GM13976 (cell line): ENCODE measurements around the gene PPM1B.
"Not testable (repeated sequence)": the region's sequence is repeated elsewhere in the genome, so short reads cannot be mapped to it uniquely, and the experiment has no call there.

Experiments
- DNase-seq: peaks from one replicate; pipeline ENCODE4 v3.0.0; 2012; ENCODE audit warnings: low spot score
- in situ Hi-C: fragments of 300-500 bp; cut with MboI; formaldehyde crosslinking; loops from one replicate; pipeline ENCODE4 v1.12.0; 2022; ENCODE audit warnings: low sequenced_read_pairs, mixed read lengths, inconsistent platforms; ENCODE audit not compliant: unreplicated experiment
- TF ChIP-seq, protein P1 (sequence below): IDR thresholded peaks from 2 replicates; pipeline ENCODE4 v1.5.1; 2012; ENCODE audit warnings: borderline replicate concordance, mild to moderate bottlenecking; ENCODE audit not compliant: insufficient read depth; ENCODE audit errors: extremely low read depth, missing control alignments, control extremely low read depth

The PPM1B gene

DNA sequence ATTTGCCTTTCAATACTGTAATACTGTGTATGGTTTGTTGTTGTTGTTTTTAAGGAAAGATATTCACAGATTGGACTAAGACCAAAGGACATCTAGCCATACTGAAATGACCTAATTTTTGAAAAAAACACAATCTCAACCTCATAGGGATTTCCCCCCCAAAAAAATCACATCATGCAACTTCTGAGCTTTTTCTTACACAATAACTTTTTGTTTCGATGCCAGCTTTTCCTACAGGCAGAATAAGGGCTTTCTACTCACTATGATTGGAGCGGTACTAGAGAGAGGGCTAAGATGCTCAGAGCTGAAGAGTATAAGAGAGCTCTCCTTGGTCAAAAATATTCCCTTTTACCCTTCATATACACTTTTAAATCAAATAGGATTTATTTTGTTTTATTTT lies 74.2 kb downstream of the PPM1B start:
- in situ Hi-C loops = loop anchor here (25.0 kb wide), 1 partner anchor 156 kb away; no protein-coding TSS in a partner anchor
- no peak for DNase-seq
- TF ChIP-seq, protein P1, sequence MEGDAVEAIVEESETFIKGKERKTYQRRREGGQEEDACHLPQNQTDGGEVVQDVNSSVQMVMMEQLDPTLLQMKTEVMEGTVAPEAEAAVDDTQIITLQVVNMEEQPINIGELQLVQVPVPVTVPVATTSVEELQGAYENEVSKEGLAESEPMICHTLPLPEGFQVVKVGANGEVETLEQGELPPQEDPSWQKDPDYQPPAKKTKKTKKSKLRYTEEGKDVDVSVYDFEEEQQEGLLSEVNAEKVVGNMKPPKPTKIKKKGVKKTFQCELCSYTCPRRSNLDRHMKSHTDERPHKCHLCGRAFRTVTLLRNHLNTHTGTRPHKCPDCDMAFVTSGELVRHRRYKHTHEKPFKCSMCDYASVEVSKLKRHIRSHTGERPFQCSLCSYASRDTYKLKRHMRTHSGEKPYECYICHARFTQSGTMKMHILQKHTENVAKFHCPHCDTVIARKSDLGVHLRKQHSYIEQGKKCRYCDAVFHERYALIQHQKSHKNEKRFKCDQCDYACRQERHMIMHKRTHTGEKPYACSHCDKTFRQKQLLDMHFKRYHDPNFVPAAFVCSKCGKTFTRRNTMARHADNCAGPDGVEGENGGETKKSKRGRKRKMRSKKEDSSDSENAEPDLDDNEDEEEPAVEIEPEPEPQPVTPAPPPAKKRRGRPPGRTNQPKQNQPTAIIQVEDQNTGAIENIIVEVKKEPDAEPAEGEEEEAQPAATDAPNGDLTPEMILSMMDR = no peak

DNA sequence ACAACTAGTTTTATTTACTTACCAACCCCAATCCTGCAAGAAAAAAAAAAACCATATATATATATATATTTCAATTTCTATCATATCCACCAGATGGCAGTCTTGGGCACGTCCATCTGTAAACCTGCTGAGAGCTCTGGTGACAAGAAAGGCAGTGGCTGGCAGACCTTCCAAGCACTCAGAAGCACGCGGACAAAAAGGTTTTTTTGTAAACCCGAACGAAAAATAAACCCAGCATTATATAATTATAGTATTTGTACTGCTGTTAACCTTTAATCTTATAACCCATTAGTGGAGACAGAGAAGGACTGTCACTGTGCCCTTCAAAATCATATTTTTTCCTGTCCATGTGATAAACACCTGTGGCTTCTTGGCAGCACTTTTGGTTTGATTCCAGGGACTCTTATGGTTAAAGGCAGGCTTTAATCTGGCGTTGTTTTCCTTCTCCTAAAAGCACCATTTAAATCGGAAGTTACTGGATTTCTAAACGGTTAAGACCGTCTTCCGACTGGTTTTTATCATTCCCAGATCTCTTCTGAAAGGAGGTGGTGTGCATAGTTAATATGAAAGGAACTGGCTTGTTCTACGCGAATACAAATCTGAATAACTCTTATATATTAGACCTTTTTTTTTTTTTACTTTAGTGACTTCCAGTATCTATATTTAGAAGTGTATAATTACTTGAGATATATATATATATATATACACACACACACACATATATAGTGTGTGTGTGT lies 75.6 kb downstream of the PPM1B start:
- TF ChIP-seq, protein P1 = no peak
- in situ Hi-C loops = loop anchor here (25.0 kb wide), 1 partner anchor 157 kb away; no protein-coding TSS in a partner anchor

DNA sequence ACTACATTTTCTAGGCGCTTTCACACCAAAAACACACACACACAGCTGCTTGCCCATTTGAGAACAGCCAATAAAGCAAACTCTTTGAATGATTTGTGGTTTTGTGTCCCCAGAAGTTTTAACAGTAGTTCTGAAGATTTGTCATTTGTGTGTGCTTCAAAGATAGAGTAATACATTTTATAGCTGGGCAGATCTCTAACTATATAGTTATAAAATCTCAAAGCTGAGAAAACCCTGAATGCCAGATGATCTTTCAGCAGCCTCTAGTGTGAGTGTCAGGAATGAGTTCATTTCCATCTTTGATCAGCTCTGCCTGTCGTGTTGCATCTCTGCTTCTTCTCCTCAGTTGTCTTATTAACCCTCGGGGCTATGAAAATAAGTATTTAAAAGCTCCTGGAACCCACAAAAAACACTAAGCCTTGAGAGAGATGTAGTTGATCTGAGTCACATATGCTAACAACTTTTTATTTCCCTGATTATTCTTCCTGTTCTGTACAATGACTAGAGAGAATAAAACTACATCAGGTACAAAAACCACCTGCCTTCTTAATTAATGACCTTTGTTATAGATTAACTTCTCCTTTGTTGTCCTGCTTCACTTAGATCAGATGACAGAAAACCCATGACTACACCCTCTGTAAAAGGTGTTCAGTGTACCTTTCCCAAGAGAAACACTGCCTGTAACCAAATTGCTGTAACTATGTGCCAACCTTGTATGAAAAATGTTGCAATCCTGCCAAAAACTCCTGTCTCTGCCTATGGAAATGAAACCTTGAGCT lies 76.6 kb downstream of the PPM1B start:
- in situ Hi-C loops = loop anchor here (25.0 kb wide), 1 partner anchor 158 kb away; no protein-coding TSS in a partner anchor
- no peak for DNase-seq
- TF ChIP-seq, protein P1 = no peak

More for the DNA sequence above, 75.6 kb downstream of the PPM1B start:
- DNase-seq = peak; percentile 64

DNA sequence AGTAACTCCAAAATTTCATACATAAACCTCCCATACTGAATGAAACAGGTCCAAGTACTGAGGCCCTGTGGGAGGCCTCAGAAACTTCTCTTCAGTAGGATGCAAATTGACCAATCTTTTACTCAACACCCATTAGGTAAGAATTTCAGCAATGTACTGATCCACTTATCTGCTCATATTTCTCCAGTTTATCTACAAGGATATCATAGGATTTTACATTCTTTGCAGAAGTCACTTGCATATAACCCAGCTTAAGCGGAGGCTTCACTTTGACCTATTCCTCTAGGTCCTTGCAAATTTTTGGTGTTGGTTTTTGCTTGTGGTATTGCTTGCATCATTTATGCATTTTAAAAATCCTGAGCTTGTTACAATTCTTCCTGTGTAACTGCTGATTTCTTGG lies 77.8 kb downstream of the PPM1B start:
- no peak for DNase-seq
- in situ Hi-C loops = loop anchor here (25.0 kb wide), 1 partner anchor 159 kb away; no protein-coding TSS in a partner anchor
- TF ChIP-seq, protein P1 = no peak

DNA sequence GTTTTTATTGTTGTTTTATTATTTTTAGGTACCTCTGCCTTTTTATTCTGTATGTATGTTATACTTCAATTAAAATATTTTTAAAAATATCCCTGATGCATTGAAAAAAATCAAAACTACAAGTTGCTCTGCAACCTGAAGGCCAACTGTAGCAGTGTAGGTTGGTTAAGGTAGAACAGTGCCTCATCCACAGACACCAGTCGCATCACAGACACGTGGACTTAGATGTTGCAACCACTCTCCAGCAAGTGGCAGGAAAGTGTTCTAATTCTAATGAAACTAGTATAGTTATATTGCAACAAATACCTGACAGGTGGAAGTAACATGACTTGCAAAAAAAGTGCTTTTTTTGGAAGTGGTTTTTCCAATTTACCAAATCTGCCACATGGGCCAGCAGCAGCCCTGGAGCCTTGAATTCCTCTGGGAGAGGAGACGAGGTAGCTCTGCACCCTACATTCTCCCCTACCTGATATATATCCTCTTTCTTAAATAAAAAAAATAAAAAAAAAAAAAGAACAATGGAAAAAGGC lies 78.2 kb downstream of the PPM1B start:
- TF ChIP-seq, protein P1 = no peak
- in situ Hi-C loops = loop anchor here (25.0 kb wide), 1 partner anchor 160 kb away; no protein-coding TSS in a partner anchor

DNA sequence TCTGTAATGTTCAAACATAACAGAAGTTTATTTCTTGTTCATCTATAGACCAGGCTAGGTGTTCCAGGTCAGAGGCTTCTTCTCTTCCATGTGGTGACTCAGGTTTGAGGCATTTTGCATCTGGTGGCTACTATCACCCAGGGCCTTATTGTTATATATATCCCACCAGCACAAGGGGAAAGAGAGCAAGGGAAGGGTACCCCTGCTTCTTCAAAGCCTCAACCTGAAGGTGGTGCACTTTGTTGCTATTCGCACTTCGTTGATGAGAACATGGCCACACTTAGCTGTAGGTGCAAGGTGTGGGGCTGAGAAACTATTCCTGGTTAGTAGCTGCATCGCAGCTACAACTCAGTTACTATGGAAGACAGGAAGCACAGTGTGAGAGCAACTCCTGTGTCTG lies 79.2 kb downstream of the PPM1B start:
- TF ChIP-seq, protein P1 = no peak
- DNase-seq = no peak
- in situ Hi-C loops = loop anchor here (25.0 kb wide), 1 partner anchor 161 kb away; no protein-coding TSS in a partner anchor

More for the DNA sequence above, 78.2 kb downstream of the PPM1B start:
- no peak for DNase-seq

DNA sequence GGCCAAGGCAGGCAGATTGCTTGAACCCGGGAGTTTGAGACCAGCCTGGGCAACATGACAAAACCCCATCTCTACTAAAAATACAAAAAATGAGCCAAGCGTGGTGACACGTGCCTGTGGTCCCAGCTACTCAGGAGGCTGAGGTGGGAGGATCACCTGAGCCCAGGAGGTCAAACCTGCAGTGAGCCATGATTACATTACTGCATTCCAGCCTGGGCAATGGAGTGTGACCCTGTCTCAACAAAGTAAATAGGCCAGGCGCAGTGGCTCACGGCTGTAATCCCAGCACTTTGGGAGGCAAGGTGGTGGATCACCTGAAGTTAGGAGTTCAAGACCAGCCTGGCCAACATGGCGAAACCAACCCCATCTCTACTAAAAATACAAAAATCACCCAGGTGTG lies 80.6 kb downstream of the PPM1B start:
- DNase-seq = not testable (repeated sequence)
- in situ Hi-C loops = loop anchor here (25.0 kb wide), 1 partner anchor 162 kb away; no protein-coding TSS in a partner anchor
